ENCODE results near the gene SREK1.

SREK1 gene

GRCh38 chr5:66144074-66144833, at the start of gene SREK1:
TSS of gene SREK1 (plus strand) at chr5:66144300. CDS start at chr5:66144377, 77 bp downstream.
- no peaks in the 10 kb centered on the region for H3K27me3 ChIP-seq (ENCODE audit: control insufficient read depth, insufficient read depth, low read length)
- H3K4me2 ChIP-seq (ENCODE audit: low read length), result peak within 1 kb of the TSS; percentile 87
- TF ChIP-seq CTCF (IDR thresholded peaks at IDR 0.05), result no peak
- peak within 1 kb of the TSS; percentile 99 for H3K27ac ChIP-seq
- peaks cover 16% of the 10 kb centered on the region for H3K79me2 ChIP-seq
- peak within 1 kb of the TSS; percentile 93 for H3K9ac ChIP-seq
- H3K4me1 ChIP-seq, result peaks cover 8% of the 10 kb centered on the region
- H2AFZ ChIP-seq, result peak within 1 kb of the TSS; percentile 95
- H3K36me3 ChIP-seq (ENCODE audit: control insufficient read depth, insufficient read depth, low read length), result no peaks in the 10 kb centered on the region
- no peaks in the 10 kb centered on the region for H3K9me3 ChIP-seq (ENCODE audit: control insufficient read depth, low read length)
- H3K4me3 ChIP-seq (ENCODE audit: low read depth, low read length), result peak within 1 kb of the TSS; percentile 77

GRCh38 chr5:66100851-66101250, 43.2 kb upstream of the SREK1 start:
- no peaks in the 10 kb centered on the region for H3K79me2 ChIP-seq
- no peaks in the 10 kb centered on the region for H3K9me3 ChIP-seq (ENCODE audit: control insufficient read depth, low read length)
- H3K4me3 ChIP-seq (ENCODE audit: low read depth, low read length), result no peak overlapping the region
- H3K27ac ChIP-seq, result no peak overlapping the region
- H3K4me2 ChIP-seq (ENCODE audit: low read length), result no peak overlapping the region
- H3K4me1 ChIP-seq, result no peaks in the 10 kb centered on the region
- no peaks in the 10 kb centered on the region for H3K36me3 ChIP-seq (ENCODE audit: control insufficient read depth, insufficient read depth, low read length)
- TF ChIP-seq CTCF (IDR thresholded peaks at IDR 0.05), result no peak
- no peak overlapping the region for H3K9ac ChIP-seq
- no peaks in the 10 kb centered on the region for H3K27me3 ChIP-seq (ENCODE audit: control insufficient read depth, insufficient read depth, low read length)
- H2AFZ ChIP-seq, result no peak overlapping the region

GRCh38 chr5:66113160-66113559, 30.9 kb upstream of the SREK1 start:
- Histone ChIP-seq H3K4me2 (ENCODE audit: low read length) (no peak overlapping the region), H3K36me3 (ENCODE audit: control insufficient read depth, insufficient read depth, low read length) (no peaks in the 10 kb centered on the region), H3K9me3 (ENCODE audit: control insufficient read depth, low read length) (peaks cover 3% of the 10 kb centered on the region), H3K27ac (no peak overlapping the region), H3K79me2 (no peaks in the 10 kb centered on the region), H3K4me3 (ENCODE audit: low read depth, low read length) (no peak overlapping the region), H2AFZ (no peak overlapping the region), H3K9ac (no peak overlapping the region), H3K27me3 (ENCODE audit: control insufficient read depth, insufficient read depth, low read length) (no peaks in the 10 kb centered on the region), H3K4me1 (no peaks in the 10 kb centered on the region)
- no peak for TF ChIP-seq CTCF (IDR thresholded peaks at IDR 0.05)

- TF ChIP-seq CTCF (IDR thresholded peaks at IDR 0.05), result no peak
- Histone ChIP-seq H3K4me3 (ENCODE audit: low read depth, low read length) (no peak overlapping the region), H3K9me3 (ENCODE audit: control insufficient read depth, low read length) (peaks cover under 1% of the 10 kb centered on the region), H3K36me3 (ENCODE audit: control insufficient read depth, insufficient read depth, low read length) (no peaks in the 10 kb centered on the region), H3K79me2 (no peaks in the 10 kb centered on the region), H3K4me2 (ENCODE audit: low read length) (no peak overlapping the region), H3K27ac (no peak overlapping the region), H3K9ac (no peak overlapping the region), H2AFZ (no peak overlapping the region), H3K27me3 (ENCODE audit: control insufficient read depth, insufficient read depth, low read length) (no peaks in the 10 kb centered on the region), H3K4me1 (no peaks in the 10 kb centered on the region)
These were observed 25.8 kb upstream of the SREK1 start for GRCh38 chr5:66118304-66118703.

All from parathyroid adenoma (tissue), 2 donors.